ENCODE measurements around the gene THRB.

DNA sequence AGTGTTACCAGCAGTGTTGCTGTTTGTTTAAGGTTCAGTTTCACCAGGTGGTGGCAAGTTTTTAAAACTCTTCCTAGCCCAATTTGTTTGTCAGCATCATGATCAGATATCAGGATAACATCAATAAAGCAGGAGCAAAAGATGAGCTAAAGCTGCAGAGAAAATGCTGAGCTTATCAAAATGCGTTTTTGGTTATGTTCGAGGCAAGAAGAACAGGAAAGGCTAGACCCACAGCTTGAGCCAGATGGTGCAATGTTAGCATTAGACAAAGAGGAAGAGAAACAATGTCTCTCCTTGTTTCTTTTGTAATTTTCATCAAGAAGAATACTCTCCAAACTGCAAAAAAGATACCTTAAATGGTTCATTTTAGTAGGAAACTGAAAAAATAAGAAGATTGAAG is 66.2 kb downstream of the THRB start:
- TF ChIP-seq, protein P1, sequence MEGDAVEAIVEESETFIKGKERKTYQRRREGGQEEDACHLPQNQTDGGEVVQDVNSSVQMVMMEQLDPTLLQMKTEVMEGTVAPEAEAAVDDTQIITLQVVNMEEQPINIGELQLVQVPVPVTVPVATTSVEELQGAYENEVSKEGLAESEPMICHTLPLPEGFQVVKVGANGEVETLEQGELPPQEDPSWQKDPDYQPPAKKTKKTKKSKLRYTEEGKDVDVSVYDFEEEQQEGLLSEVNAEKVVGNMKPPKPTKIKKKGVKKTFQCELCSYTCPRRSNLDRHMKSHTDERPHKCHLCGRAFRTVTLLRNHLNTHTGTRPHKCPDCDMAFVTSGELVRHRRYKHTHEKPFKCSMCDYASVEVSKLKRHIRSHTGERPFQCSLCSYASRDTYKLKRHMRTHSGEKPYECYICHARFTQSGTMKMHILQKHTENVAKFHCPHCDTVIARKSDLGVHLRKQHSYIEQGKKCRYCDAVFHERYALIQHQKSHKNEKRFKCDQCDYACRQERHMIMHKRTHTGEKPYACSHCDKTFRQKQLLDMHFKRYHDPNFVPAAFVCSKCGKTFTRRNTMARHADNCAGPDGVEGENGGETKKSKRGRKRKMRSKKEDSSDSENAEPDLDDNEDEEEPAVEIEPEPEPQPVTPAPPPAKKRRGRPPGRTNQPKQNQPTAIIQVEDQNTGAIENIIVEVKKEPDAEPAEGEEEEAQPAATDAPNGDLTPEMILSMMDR (IDR thresholded peaks at IDR 0.05; ENCODE audit: insufficient read depth, low read length, poor library complexity, severe bottlenecking) = no peak
- no peak for TF ChIP-seq EZH2phosphoT487 (conservative IDR thresholded peaks at IDR 0.05; ENCODE audit: low read length)

Measured in SU-DHL-6 (cell line).